ENCODE data around the gene TACC2.

TACC2 gene

GRCh38 chr10:122298598-122299301 is 309.8 kb downstream of the TACC2 start:
- peak; percentile 10 for DNase-seq (ENCODE audit: low spot score)

- DNase-seq (ENCODE audit: low spot score), result no peak
Observed at GRCh38 chr10:122299423-122300075, 310.6 kb downstream of the TACC2 start.

GRCh38 chr10:122301055-122301810 is 312.3 kb downstream of the TACC2 start:
- DNase-seq (ENCODE audit: low spot score), result no peak

DNA sequence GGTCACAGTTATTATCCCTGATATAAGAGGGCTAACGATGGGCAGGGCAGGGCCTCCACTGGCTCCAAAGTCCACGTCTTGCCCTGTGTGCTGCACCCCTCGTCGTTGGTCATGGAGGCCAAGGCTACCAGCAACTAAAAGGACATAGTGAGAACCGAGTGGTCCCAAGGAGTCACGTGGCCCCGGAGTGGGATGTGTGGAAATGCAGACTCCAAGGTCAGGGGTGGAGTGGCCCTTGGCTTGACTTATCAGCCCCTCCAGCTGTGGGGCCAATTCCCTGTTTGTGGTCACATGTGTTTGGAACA is 312.8 kb downstream of the TACC2 start:
- no peak for DNase-seq (ENCODE audit: low spot score)

- no peak for DNase-seq (ENCODE audit: low spot score)
Observed at GRCh38 chr10:122302315-122302714, 313.4 kb downstream of the TACC2 start.

- no peak for DNase-seq (ENCODE audit: low spot score)
Observed at GRCh38 chr10:122303271-122304053, 314.5 kb downstream of the TACC2 start.

All from hematopoietic multipotent progenitor cell treated with erythropoietin and hydrocortisone succinate and interleukin-3 and kit ligand, for 17 days (in vitro differentiated cells).